Gastrocnemius medialis (tissue), 4 donors: ENCODE results near the gene CTSA. TPM values are rescaled to one million over a fixed set of nuclear protein-coding genes. Genes with fewer than 3 reads are reported as not detected.
"Not testable (repeated sequence)": the region's sequence is repeated elsewhere in the genome, so short reads cannot be mapped to it uniquely, and the experiment has no call there.

ENCODE experiments used
- ATAC-seq, 2 donors: fragments of 150-250 bp; one replicate each; pipeline ENCODE4 v1.9.1; 2016
- DNase-seq, 2 donors: peaks; one replicate each; pipeline ENCODE4 v3.0.0-alpha.2; 2019
- H3K27ac ChIP-seq, 4 donors: fragments of 200-600 bp; sonication (generic); 1 replicate in 1 of 4; 2 replicates in 3 of 4; pipeline ENCODE4 v1.5.1; 2016 to 2018; ENCODE audit warnings: mild to moderate bottlenecking in 2 of 4, moderate library complexity in 1 of 4
- H3K27me3 ChIP-seq, 3 donors: fragments of 200-600 bp; sonication (generic) in 2 of 3; 1 replicate in 1 of 3; 2 replicates in 2 of 3; pipeline versions ENCODE4 v1.5.1 to v1.6.0; 2016 to 2019; ENCODE audit warnings: mild to moderate bottlenecking in 1 of 3, moderate library complexity in 1 of 3
- H3K36me3 ChIP-seq, 2 donors: fragments of 200-600 bp; sonication (generic) in 1 of 2; one replicate each; pipeline ENCODE4 v1.5.1; 2017 to 2018
- H3K4me1 ChIP-seq, 2 donors: fragments of 200-600 bp; sonication (generic) in 1 of 2; one replicate each; pipeline ENCODE4 v1.5.1; 2016 to 2017; ENCODE audit warnings: mild to moderate bottlenecking in 2 of 2
- H3K4me3 ChIP-seq, 4 donors: fragments of 200-600 bp; sonication (generic) in 3 of 4; 1 replicate in 1 of 4; 2 replicates in 3 of 4; pipeline ENCODE4 v1.5.1; 2016 to 2019; ENCODE audit warnings: mild to moderate bottlenecking in 2 of 4
- H3K9me3 ChIP-seq, 3 donors: fragments of 200-600 bp; sonication (generic) in 2 of 3; 1 replicate in 1 of 3; 2 replicates in 2 of 3; pipeline ENCODE4 v1.5.1; 2016 to 2019
- CTCF ChIP-seq, 5 experiments: fragments of 450-650 bp in 3 of 5; fragments of 200-600 bp in 2 of 5; sonication (generic) in 2 of 5; IDR thresholded peaks in 4 of 5; conservative IDR thresholded peaks in 1 of 5; 1 replicate in 4 of 5; 2 replicates in 1 of 5; pipeline ENCODE4 v1.5.1; 2016 to 2019; ENCODE audit warnings: antibody characterized with exemption in 5 of 5, mild to moderate bottlenecking in 3 of 5, moderate library complexity in 3 of 5
- POLR2A ChIP-seq, 2 donors: fragments of 450-650 bp; IDR thresholded peaks; one replicate each; pipeline ENCODE4 v1.6.1; 2017; ENCODE audit warnings: antibody characterized with exemption in 2 of 2, mild to moderate bottlenecking in 2 of 2, moderate library complexity in 2 of 2
- in situ Hi-C, 4 donors: fragments of 200-750 bp; cut with MboI; loops; one replicate each; pipeline versions ENCODE4 v1.15.0 to v1.8.0; 2017; ENCODE audit warnings: low sequenced_read_pairs in 4 of 4
- intact Hi-C: fragments of 100-400 bp; cut with DNase I; formaldehyde crosslinking; loops from one replicate; pipeline ENCODE4 v1.15.1; 2023; ENCODE audit warnings: low total_unique reads
- total RNA-seq, 4 donors: library from RNA; depleted of rRNA; stranded (reverse); fragments of >200 nt; gene quantifications; one replicate each; pipeline versions ENCODE4 v1.1.0 to v1.2.3, GENCODE V29; 2016

CTSA gene
- total RNA-seq, 4 donors from 2014 or later: 21.9 to 59.2 (median 46.2) TPM

GRCh38 chr20:45927071-45927878 is 36.1 kb downstream of the CTSA start:
- no peaks in the 10 kb centered on the region for H3K9me3 ChIP-seq
- TF ChIP-seq CTCF (IDR thresholded peaks at IDR 0.05 in 4 of 5, conservative IDR thresholded peaks at IDR 0.05 in 1 of 5) (no peak), POLR2A (IDR thresholded peaks at IDR 0.05) (no peak)
- intact Hi-C loops: no loop called here
- in situ Hi-C loops: no loop called here
- H3K4me3 ChIP-seq: no peak overlapping the region
- peaks cover 11 to 17% of the 10 kb centered on the region in 2 donors for H3K4me1 ChIP-seq
- no peak for ATAC-seq
- no peaks in the 10 kb centered on the region for H3K27me3 ChIP-seq
- H3K27ac ChIP-seq: no peak overlapping the region
- H3K36me3 ChIP-seq: no peaks in the 10 kb centered on the region
- no peak for DNase-seq

GRCh38 chr20:45931680-45932079 is 40.5 kb downstream of the CTSA start:
- intact Hi-C loops: loop anchor here (5.0 kb wide), 1 partner anchor 156 kb away; the partner anchor contains the start of gene NCOA5
- H3K4me1 ChIP-seq: peaks cover 18 to 20% of the 10 kb centered on the region in 2 donors
- H3K27me3 ChIP-seq, in situ Hi-C loops, H3K9me3 ChIP-seq, DNase-seq, H3K4me3 ChIP-seq, H3K36me3 ChIP-seq, ATAC-seq, H3K27ac ChIP-seq: not testable (repeated sequence)

GRCh38 chr20:45933266-45934045 is 42.3 kb downstream of the CTSA start:
- peak overlapping the region; percentile 83 to 99 (median 98) for H3K4me3 ChIP-seq
- H3K9me3 ChIP-seq: no peaks in the 10 kb centered on the region
- TF ChIP-seq POLR2A (IDR thresholded peaks at IDR 0.05): no peak
- peak in 4 of 5 experiments; percentile 19 to 49 (median 24) for TF ChIP-seq CTCF (IDR thresholded peaks at IDR 0.05 in 4 of 5, conservative IDR thresholded peaks at IDR 0.05 in 1 of 5)
- peaks cover 21 to 25% of the 10 kb centered on the region in 2 donors for H3K4me1 ChIP-seq
- H3K27me3 ChIP-seq: no peaks in the 10 kb centered on the region
- H3K36me3 ChIP-seq: peaks cover 0 to 15% of the 10 kb centered on the region in 2 donors
- peak overlapping the region; percentile 97 to 100 (median 100) for H3K27ac ChIP-seq
- intact Hi-C loops: loop anchor here (1.0 to 5.0 kb wide), 6 partner anchors 39 to 154 kb away; partner anchors contain the start of genes CTSA, DNTTIP1, NCOA5 and NEURL2
- in situ Hi-C loops: no loop called here
- peak; percentile 15 to 23 for ATAC-seq
- peak; percentile 36 to 69 for DNase-seq

GRCh38 chr20:45934046-45934585 is 43.0 kb downstream of the CTSA start:
- DNase-seq (peak; percentile 42 to 61), ATAC-seq (peak; percentile 13 to 16)
- in situ Hi-C loops: no loop called here
- peaks cover 0 to 22% of the 10 kb centered on the region in 2 donors for H3K36me3 ChIP-seq
- peak overlapping the region; percentile 83 to 99 (median 98) for H3K4me3 ChIP-seq
- TF ChIP-seq CTCF (IDR thresholded peaks at IDR 0.05 in 4 of 5, conservative IDR thresholded peaks at IDR 0.05 in 1 of 5) (no peak), POLR2A (IDR thresholded peaks at IDR 0.05) (no peak)
- intact Hi-C loops: loop anchor here (1.0 to 5.0 kb wide), 6 partner anchors 38 to 153 kb away; partner anchors contain the start of genes CTSA, DNTTIP1, NCOA5 and NEURL2
- H3K27ac ChIP-seq: peak overlapping the region; percentile 97 to 100 (median 100)
- no peaks in the 10 kb centered on the region for H3K9me3 ChIP-seq
- no peaks in the 10 kb centered on the region for H3K27me3 ChIP-seq
- H3K4me1 ChIP-seq: peaks cover 21 to 25% of the 10 kb centered on the region in 2 donors
